ENCODE measurements around the gene C1QTNF8.
A peak's percentile ranks its signal among the peaks of the same experiment; 100 is the strongest.

Gene C1QTNF8

DNA sequence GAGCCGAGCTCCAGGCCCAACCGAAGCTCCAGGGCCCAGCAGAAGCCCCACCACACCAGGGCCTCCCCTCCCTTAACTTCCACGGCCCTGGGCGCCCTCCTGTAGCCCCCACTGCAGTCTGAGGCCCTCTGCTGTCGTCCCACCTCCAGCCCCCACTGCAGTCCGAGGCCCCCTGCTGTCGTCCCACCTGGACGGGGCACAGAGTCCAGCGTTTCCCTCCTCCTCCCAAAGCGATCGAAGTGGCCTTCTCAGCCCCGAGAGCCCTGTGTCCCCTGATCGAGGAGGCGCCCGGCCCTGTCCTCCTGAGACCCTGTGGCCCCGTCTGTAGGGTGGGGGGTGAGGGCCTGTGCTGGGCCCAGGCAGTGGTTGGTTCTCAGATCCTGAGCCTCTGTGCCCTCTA, 31.1 kb upstream of the C1QTNF8 start:
- DNase-seq = no peak

DNA sequence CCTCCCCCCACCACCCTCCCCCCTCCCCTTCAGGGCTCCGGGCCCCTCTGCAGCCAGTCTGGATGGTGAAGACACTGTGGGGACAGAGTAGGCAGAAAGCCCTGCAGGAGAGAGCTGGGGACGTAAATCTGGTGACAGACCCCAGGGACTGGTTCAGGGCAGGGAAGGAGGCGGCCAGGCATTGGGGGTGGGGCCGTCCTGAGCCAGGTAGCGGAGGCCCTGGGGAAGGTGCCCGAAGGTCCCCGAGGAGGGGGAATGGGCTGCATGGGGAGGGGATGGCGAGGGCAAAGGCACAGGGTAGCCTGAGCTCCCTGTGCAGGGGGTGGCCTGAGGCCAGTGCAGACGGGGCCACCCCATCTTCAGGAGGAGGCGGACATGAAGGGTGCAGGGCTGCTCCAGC, 30.5 kb upstream of the C1QTNF8 start:
- no peak for DNase-seq

DNA sequence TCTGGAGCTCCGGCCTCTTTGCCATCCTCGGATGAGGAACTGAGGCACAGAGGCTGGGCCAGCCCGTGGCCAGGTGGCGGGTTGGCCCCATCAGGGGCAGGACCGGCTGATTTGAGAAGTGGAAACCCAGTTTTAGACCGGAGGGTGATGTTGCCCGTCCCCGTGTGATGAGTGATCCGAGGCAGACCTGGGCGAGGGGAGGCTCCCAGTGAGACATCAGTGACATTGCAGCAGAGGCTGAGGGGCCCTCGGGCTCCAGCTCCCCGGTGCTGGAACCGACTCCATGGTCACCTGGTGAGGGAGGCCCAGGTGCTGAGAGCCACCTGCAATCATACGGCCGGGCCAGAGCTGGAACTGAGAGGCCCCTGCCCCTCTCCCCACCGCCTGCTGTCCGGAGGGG, 30.0 kb upstream of the C1QTNF8 start:
- no peak for DNase-seq

DNA sequence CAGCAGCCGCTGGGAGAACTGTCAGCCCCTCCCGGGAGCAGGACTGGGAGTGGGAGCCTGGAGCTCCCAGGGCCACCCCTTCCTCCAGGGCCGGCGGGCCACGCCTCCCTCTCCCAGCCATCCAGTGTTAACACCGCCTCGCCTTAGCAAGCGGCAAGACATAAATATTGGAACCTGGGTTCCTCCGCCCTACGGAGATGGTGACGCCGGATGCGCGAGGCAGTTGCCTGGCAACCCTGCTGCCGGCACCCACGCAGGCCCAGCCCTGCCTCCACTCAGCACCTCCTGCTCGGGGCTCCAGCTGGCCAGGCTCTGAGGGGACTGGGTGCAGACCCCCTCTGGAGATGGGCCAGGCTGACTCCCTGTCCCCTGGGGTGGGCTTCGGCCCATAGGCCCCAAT, 29.4 kb upstream of the C1QTNF8 start:
- no peak for DNase-seq

DNA sequence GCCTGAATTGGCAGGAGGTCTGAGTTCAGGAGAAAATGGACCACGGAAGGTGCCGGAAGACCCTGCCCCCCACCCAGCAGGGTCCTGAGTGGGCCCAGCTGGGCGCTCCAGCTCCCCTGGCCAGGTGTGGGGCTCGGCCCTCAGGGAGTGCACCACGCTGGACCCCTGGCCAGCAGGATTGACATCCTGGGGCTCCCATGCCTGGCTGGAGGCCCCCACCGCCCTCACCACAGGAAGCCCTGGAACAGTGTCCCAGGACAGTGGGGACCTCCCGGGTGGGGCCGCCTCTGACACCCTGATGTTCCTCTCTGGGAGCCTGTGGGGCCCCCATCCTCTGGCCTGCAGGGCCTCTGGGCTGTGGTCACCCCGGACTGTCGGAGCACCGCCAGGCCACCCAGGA, 28.8 kb upstream of the C1QTNF8 start:
- no peak for DNase-seq

DNA sequence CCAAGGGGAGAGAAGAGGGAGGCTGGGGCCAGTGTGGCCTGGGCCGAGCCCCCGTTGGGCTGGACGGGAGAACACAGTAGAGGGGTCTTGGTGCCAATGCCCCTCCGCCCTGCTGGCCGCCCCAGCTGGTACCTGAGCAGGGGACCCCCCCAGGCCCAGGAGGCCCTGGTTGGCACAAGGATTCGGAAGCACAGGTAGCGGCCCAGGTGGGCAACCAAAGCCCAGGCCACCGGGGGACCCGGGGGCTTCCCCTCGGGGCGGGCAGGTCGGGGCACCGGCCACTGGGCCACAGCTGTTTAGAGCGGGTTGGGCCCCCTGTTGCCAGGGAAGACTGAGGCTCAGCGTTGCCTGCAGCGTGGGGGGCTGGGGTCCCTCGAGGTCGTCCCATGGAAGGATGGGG, 28.2 kb upstream of the C1QTNF8 start:
- no peak for DNase-seq

DNA sequence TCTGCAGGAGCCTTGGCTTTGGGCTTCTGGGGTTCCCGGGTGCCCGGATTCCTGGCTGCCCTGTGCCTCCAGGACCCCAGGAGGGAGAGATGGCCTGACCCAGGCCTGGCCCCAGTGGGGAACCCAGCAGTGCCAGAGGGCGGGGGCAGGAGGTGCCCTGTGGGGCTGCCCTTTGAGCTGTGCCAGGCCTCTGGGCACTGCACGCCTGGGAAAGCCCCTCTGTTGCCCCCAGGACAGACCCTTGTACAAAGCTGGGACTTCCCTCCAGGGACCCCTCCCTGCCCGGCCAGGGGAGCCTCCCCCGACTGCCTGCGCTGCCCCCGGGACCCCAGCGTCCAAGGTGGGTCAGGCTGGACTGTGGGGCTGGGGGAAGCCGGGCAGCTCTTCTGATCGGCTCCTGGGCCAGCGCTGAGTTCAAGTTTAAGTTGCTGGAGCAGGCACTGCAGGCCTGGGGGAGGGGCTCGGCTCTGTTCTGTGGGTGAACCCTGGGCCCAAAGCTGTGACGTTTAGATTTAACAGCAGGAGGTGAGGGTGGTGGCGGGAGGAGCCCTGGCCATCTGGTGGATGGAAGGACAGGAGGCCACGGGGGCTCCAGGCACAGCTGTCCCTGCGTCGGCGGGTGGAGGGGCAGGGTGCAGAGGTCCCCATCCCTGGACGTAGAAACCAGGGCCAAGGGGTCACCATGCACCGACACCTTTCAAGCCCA, 27.6 kb upstream of the C1QTNF8 start:
- no peak for DNase-seq

DNA sequence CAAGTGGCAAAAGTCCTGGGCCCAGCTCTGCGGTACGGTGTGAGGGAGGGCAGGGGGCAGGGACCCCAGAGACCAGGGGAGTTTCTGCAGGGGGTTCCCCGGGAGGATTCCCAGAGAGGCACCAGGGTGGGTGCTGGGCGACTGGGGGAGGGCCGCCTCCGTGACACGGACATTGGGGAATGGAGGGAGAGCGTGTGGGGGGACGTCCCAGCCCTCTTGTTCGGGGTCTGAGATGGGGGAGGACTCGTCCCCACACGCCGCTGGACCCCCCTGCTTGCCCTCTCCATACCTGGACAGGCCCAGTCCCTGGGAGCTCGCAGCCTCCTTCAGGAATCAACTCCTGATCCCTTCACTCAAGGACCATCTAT, 26.3 kb upstream of the C1QTNF8 start:
- no peak for DNase-seq

DNA sequence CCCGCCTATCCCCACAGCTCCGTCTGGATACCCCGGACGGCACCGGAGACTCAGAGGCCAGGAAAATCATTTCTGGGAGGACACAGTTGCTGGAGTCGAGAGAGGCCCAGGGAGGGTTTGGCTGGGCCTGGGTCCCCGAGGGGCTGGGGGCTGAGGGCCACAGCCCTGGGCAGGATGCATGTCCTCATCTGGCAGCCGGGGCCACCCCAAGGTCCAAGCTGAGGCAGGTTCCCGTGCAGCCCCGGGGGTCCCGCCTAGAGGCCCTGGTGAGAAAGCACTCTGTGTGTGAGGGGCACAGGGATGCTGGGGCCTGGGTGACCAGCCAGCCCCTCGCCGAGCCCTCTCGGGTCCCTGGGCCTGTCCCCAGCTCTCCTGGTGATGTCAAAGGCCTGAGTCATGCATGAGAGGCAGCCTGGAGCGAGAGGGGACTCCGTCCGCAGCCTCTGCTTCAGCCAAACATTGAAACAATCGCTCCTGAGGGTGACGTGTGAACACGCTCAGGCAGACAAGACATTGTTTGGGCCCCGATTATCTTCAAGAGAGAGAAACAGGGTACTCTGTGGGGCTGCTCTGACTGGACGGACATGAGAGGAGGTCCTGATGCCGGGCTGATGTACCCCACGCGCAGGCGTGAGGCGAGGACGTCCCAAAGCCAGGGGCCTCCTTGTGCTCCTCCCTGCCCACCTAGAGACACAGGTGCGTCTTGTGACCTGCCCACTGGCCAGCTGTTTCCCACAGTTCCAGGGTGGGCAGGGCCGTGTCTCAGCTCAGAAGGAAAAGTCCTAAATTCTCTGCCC, 25.8 kb upstream of the C1QTNF8 start:
- no peak for DNase-seq

DNA sequence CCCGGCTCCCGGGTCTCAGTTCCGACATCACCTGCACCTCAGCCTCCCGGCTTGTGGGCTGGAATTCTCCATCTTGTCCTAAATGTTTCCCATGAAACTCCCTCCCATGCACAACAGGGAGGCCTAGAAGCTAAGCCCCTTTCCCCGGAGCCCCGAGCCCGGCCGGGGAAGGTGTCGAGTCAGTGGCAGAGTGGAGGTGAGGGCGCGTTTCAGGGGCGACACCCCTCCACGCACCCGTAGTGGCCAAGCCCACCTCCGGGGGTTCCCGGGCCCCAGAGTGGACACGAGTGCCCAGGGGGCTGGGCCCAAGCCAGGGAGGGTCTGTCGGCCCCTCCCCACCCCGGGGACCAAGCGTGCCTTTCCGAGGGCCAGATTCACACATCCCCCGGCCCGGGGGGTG, 25.0 kb upstream of the C1QTNF8 start:
- DNase-seq = no peak

DNA sequence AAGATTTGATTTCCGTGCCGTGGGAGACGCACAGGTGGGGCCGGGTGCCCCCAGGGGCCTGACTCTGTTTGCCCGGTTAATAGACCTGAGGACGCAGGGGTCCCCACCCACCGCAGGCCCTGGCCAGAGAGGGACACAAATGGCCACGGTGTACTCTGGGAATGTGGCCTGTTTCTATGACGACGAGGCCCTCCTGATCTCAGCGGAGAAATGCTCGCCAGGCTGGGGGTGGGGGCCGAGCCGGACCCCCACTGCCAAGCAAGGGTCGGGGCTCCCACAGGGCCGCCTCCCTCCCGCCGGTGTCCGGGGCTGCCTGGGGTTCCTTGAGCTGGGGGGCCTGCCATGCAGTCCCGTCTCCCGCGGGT, 24.5 kb upstream of the C1QTNF8 start:
- no peak for DNase-seq

DNA sequence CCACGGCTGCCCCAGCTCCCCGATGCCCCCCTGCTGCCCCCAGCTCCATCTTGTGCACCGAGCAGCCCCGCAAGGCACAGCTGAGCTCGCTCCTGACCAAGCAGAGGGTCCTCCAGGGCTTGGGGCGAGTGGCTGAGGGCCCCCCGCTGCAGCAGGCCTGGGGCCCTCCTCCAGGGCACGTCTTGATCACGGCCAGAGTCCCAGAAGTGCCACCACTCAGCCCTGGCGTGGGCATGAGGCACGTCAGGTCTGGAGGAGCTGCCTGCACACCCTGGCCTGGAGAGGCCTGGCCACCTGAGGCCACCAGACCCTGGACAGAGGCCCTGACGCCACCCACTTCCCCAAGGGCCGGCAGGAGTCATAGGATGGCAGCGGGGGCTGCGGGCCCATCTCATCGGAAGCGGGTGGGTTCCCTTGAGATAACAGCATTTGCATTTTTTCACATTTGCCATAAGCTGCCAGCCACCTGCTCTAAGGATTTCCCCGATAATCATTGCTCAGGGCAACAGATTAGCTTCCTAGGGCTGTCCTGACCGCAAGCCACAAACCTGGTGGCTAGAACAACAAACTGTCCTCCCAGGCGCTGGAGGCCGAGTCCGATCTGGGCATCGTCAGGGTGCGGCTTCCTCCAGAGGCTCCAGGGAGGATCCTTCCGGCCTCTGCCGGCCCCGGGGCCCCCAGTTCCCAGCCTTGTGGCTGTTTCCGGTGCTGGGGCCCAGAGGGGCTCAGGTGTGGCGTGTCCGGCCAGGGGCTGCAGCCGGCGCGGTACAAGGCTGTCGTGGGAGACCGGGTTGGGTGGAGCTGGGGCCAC, 23.9 kb upstream of the C1QTNF8 start:
- no peak for DNase-seq

DNA sequence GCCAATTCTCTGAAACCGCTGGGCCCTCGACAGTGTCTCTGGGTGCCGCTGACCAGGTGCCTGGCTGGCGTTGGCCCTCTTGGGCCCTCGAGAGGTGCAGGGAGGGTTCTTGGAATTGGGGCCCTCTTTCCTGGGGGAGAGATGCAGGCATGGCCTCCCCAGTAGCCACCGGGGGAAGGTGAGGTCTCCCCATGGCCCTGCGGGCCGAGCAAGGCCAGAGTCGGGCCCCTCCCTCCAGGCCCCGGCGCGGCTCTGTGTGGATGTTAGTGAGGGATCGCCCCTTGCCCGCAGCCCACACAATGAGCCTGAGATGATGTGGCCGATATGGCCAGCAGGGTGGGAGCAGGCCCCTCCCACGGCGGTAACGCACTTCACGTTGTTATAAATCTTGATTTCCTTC, 23.1 kb upstream of the C1QTNF8 start:
- no peak for DNase-seq

DNA sequence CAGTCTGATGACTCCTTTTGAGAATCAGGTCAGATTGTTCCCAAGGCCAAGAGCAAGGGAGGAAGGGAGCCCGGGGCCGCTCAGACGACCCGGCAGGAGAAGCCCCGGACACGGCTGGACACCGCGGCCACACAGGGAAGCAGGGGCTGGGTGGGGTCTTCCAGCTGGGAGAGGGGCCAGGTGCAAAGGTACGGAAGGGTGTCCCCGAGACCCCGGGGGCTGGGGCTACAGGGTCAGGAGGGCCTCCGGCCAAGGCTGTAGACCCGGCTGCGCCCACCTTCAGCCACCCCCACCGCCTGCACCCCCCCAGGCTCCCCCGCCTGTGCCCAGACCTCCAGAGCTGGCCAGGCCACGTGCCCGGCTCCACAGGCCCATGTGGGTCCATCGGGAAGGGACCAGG, 21.9 kb upstream of the C1QTNF8 start:
- DNase-seq = no peak

DNA sequence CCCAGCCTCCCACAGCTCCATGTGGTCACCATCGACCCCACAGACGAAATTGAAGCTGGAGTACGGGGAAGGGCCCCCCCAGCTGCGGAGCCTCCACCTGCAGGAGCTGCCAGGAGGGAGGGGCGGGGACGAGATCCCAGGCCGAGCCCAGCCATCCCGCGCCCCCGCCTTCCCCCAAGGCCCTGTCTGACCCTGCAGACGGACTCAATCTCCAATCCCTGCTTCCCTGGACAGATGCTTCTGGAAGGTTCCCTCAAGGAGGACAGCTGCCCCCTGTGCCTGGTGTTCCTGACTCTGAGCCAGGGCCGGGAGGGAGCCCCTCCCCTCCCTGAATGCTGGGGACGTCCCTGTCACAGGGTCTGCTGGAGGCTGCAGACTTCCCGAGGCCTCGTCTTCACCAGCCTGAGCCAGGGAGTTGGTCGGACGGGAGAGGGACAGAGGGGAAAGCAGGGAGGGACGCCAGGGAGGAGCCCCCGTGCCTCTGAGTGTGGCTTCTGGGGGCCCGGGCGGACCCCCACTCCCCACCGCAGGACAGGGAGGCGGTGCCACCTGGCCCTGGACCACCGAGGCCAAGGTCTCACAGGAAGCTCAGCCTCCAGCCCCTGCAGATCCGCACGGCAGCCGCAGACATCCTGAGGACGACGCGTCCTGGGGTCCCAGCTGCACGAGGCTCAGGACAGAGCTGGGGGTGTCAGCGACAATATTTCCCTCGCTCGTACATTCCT, 21.3 kb upstream of the C1QTNF8 start:
- no peak for DNase-seq

DNA sequence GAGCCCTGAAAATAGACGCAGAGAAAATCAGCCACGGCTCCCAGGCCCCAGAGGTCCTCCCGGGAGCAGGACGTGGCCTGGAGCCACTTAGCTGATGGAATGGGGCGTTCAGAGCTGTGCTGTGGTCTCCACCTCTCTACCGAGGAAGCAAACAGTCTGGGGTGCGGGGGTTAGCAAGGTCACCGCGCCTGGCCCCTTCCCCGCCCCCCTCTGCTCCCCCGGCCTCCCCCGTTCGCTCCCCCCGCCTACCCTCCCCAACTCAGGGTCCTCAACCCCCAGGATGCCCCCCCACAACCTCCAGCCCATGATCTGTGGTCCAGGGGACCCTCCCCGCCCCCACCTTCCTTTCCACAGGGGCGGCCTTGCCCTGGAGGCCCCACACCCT, 20.6 kb upstream of the C1QTNF8 start:
- no peak for DNase-seq

DNA sequence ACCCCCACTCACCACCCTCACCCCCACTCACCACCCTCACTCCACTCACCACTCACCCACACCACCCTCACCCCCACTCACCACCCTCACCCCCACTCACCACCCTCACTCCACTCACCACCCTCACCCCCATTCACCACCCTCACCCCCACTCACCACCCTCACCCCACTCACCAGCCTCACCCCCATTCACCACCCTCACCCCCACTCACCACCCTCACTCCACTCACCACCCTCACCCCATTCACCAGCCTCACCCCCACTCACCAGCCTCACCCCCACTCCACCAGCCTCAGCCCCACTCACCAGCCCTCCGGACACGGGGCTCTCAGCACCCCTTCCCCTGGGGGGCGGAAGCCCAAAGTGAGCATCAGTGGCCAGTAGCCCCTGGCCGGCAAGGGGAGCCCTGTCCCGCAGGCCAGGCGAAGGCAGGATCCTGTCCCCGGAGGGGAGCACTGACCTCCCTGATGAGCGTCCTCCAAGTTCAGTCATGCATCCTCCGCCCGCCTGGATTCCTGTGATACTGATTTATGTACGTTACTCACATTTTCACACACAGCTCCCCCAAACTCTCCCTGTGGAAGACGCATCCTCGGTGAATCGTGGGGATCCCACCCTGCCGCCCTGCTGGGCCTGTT, 18.0 kb upstream of the C1QTNF8 start:
- no peak for DNase-seq

DNA sequence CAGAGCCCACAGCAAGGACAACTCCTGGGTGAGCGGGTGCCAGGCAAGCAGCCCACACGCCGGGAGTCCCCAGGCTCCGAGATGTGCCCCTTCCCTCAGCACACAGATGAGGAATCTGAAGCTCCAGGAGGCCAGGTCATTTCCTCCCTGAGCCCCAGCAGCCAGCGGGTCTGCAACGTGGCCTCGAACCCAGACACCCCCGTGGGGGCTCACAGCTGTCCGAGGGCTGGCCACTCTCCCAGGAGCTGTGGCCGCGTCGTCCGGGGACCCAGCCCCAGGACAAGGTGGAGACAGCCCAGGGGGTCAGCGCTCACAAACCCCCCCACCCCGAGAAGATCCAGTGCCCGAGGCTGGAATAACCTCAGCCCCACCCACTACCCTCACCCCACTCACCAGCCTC, 17.4 kb upstream of the C1QTNF8 start:
- no peak for DNase-seq

DNA sequence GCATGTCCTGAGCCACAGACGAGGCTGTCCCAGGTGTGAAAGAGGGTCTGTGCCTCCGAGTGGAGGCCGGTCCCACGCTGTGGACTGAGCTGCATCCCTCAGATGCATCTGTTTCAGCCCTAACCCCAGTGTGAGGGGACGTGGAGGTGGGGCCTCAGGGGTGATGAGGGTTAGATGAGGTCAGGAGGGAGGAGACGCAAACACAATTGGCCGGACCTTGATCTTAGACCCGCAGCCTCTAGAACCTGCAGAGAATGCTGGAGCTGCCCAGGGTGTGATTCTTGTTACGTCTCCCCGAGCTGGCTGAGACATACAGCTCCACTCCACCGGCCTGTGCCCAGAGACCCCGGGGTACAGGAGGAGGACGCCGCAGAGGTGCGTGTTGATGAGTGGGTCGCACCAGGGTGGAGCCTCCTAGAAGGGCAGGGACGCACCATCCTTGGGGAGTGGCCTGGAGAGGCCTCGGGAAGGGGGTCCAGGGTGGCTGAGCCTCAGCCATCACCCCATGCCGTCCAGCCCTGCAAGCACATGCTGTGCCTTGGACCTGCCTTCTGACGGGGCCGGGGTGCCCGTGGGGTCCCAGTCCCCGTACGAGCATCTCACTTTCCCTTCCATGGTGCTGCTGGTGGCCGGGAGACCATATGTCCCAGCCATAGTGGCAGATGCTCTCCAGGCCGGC, 16.6 kb upstream of the C1QTNF8 start:
- DNase-seq = no peak

DNA sequence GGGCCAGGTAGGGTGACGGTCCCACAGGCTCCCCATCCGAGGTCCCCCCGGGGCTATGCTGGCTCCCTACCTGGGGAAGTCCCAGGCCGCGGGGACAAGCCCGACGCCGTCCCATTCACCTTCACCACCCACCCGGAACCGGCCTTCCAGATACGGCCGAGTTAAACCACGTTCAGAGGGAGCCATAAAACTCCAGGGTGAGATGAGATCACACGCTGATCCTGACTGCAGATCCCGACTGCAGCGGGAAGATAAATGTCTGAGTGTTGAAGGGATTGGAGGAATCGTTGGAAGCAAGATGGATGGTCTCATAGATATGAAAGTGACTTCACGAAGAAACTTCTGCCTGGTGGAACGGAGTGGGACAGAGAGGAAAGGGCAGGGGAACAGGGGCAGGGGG, 13.6 kb upstream of the C1QTNF8 start:
- DNase-seq = no peak

DNA sequence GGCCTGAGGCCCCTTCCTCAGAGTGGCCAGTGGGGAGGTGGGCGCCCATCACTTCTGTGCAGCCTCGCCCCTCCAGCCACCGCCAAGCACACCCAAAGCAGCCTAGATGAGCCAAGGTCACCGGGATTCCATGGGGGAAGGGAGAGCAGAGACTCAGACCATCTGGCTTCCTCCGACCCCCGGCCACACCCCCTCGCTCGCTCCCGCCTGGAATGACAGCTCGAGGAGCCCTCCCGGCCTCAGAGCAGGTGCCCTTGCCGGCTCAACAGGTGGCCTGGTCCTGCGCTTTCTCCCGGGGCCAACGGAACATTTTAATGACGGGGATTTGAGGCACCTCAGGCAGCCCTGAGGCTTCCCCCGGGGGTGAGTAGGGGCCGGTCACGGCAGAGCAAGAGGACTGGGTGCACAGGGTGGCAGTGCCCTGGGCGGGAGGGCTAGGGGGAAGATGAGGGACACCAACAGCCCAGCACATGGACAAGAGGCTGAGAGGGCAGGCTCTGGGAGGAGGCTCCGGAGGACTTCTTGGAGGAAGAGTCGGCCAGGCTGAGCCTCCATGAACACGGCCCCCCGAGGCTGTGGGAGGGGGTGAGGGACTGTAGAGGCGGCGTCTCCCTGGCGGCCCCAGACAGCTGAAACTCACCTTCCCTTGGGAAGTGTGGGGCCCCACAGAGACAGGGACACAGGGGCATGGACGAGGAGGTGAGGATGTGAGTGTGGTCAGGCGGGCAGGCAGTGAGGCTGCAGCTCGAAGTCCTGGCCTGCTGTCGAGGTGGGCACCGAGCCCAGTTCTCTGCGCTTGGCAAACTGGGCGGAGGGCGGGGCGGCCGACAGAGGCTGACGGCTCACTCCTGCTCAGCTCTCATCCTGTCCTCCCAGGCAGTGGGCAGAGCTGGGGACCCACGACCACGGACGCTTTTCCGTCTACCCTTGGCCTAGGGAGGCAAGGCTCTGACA, 12.5 kb upstream of the C1QTNF8 start:
- DNase-seq = peak; percentile 23
